ENCODE data around the gene GALNT14.

The GALNT14 gene

GRCh38 chr2:31147645-31148044 lies 9.4 kb upstream of the GALNT14 start:
- DNase-seq (ENCODE audit: extremely low read depth, low read depth), result no peak
- no peak overlapping the region for H3K4me3 ChIP-seq (replicated peaks; ENCODE audit: low read depth, low read length)
- TF ChIP-seq CTCF (IDR thresholded peaks at IDR 0.05; ENCODE audit: low read depth, low read length, missing control alignments), result no peak

DNA sequence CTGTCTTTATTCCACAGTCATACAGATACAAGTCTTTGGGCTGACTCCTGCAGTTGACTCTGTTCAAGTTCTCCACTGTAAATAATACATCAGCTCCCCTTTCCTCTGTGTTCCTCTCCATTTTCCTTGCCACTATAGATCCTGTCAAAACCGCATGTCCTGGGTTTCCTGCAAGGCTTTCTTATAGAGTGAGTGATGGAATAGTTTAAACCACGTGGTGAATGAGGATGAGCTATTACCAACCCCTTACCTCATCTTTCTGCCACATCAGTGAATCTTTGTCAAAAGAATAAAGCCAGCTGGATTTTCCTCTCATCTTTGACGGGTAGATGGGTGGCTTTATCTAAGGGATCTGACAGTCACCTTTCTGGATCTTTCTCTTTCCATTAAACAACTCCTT lies 3.9 kb upstream of the GALNT14 start:
- no peak for DNase-seq (ENCODE audit: extremely low read depth, low read depth)
- no peak overlapping the region for H3K4me3 ChIP-seq (replicated peaks; ENCODE audit: low read depth, low read length)
- TF ChIP-seq CTCF (IDR thresholded peaks at IDR 0.05; ENCODE audit: low read depth, low read length, missing control alignments), result no peak

DNA sequence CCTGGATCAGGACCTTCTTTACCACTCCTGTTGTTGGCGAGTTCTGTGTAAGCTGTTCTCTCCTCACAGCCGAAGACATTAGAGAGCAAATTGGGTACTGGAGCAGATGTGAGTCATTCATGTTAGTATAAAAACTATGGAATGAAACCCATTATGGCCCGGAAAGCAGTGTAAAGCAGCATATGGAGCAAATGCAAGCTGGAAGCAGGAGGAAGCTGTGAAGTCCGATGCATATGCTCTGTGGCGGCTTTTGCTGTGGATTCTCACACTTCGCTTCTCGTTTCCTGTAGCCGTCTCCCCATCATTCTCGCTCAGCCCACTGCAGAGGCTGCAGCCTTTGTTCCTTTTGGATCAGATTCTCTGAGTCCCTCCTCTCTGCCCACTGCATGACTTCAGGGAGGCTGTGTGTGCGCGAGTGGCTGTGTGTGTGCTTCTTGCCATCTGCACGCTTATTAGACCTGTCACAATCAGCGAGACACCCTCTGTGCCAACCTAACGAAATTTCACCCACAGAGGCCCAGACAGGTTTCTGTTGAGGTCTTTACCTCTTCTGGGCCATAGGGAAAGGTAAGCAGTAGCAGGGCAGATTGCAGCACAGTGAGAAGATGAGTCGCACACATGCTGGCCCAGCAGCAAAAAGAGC lies 3.3 kb upstream of the GALNT14 start:
- H3K4me3 ChIP-seq (replicated peaks; ENCODE audit: low read depth, low read length), result no peak overlapping the region
- TF ChIP-seq CTCF (IDR thresholded peaks at IDR 0.05; ENCODE audit: low read depth, low read length, missing control alignments), result no peak
- DNase-seq (ENCODE audit: extremely low read depth, low read depth), result no peak

DNA sequence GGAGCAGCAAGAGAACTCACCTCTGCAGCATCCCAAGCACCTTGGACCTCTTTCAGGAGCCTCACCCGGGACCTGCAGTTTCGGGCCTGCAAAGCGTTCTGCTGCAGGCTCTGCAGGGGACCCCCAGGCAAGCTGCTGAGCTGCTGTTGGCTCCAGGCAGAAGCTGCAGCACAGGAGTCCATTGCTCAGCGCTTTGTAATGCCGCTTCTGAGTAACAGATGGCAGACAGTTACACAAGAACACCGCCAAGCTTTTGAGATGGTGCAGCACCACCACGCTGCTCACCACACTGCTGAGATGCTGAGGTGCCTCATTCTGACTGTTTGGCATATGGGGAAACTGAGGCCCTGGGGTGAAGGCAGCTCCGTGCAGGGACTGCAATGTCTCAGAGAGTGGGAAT lies 1.9 kb upstream of the GALNT14 start:
- DNase-seq (ENCODE audit: extremely low read depth, low read depth), result no peak
- TF ChIP-seq CTCF (IDR thresholded peaks at IDR 0.05; ENCODE audit: low read depth, low read length, missing control alignments), result no peak
- no peak overlapping the region for H3K4me3 ChIP-seq (replicated peaks; ENCODE audit: low read depth, low read length)

DNA sequence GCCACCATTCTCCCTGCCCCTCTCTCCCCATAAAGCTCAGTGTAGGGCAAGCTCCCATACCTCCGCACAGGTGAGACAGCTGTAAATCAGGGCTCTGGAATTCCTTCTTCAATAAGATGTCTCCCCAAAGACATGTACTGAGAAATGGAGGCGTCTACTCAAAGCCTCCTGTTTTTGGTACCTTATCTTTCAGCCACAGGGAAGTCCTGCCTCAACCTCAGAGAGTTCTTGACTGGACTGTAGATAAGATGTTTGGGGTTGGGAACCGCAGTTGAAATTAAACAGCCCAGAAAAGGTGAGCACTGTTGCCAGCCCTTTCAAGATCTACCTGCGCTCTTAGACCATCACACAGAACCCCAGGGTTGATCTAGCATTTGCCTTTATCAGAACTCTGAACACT lies 1.4 kb upstream of the GALNT14 start:
- TF ChIP-seq CTCF (IDR thresholded peaks at IDR 0.05; ENCODE audit: low read depth, low read length, missing control alignments), result no peak
- no peak overlapping the region for H3K4me3 ChIP-seq (replicated peaks; ENCODE audit: low read depth, low read length)
- DNase-seq (ENCODE audit: extremely low read depth, low read depth), result no peak

- peak overlapping the region; percentile 76 for H3K4me3 ChIP-seq (replicated peaks; ENCODE audit: low read depth, low read length)
- no peak for TF ChIP-seq CTCF (IDR thresholded peaks at IDR 0.05; ENCODE audit: low read depth, low read length, missing control alignments)
- DNase-seq (ENCODE audit: extremely low read depth, low read depth), result no peak
Observed at GRCh38 chr2:31137211-31138036, 816 bp downstream of the GALNT14 start.

Data from HFF-Myc (cell line).